K562 (cell line): ENCODE data around the gene FDX2. TPM values are rescaled to one million over a fixed set of nuclear protein-coding genes. Genes with fewer than 3 reads are reported as not detected.

Experiments
- ARID2 ChIP-seq: fragments of 450-650 bp; IDR thresholded peaks from 2 replicates; pipeline ENCODE4 v1.6.1; 2017; ENCODE audit warnings: antibody characterized with exemption, mild to moderate bottlenecking
- ARID3A ChIP-seq: IDR thresholded peaks from 2 replicates; pipeline ENCODE4 v1.6.1; 2012; ENCODE audit warnings: low read depth, low read length, improper control_type of control experiment, borderline replicate concordance
- CAMTA2 ChIP-seq: fragments of 250-450 bp; sonication (Bioruptor Pico); conservative IDR thresholded peaks from 2 replicates; pipeline ENCODE4 v1.5.1; 2022
- CREB3 ChIP-seq: fragments of 450-650 bp; conservative IDR thresholded peaks from 2 replicates; pipeline ENCODE4 v1.6.1; 2016; ENCODE audit warnings: missing genetic modification characterization, low read depth, mild to moderate bottlenecking, missing compliant biosample characterization, moderate library complexity
- CREB3L1 ChIP-seq: fragments of 450-650 bp; IDR thresholded peaks from 2 replicates; pipeline ENCODE4 v1.6.1; 2014; ENCODE audit warnings: low read depth, mild to moderate bottlenecking, moderate library complexity, borderline replicate concordance
- DMBX1 ChIP-seq: fragments of 250-450 bp; sonication (Bioruptor Pico); IDR thresholded peaks from 2 replicates; pipeline ENCODE4 v1.8.0; 2022; ENCODE audit warnings: inconsistent platforms, mild to moderate bottlenecking, moderate library complexity, borderline replicate concordance
- DNMT1 ChIP-seq: fragments of 450-650 bp; IDR thresholded peaks from 2 replicates; pipeline ENCODE4 v1.6.1; 2016; ENCODE audit warnings: antibody characterized with exemption, mild to moderate bottlenecking
- EHMT2 ChIP-seq: fragments of 450-650 bp; IDR thresholded peaks from 2 replicates; pipeline ENCODE4 v1.6.1; 2018; ENCODE audit warnings: antibody characterized with exemption
- GABPB1 ChIP-seq: sonication (generic); formaldehyde crosslinking; IDR thresholded peaks from 2 replicates; pipeline ENCODE4 v1.8.0; 2022; ENCODE audit warnings: mild to moderate bottlenecking, missing genetic modification reagents
- KDM4B ChIP-seq, 2 experiments: fragments of 450-650 bp in 1 of 2; sonication (generic) in 1 of 2; IDR thresholded peaks; 2 replicates each; pipeline ENCODE4 v1.6.1; 2016 to 2017; ENCODE audit warnings: borderline replicate concordance in 2 of 2, antibody characterized with exemption in 1 of 2, low read depth in 1 of 2, mild to moderate bottlenecking in 1 of 2
- MEF2A ChIP-seq: IDR thresholded peaks from 2 replicates; pipeline ENCODE4 v1.6.1; 2011; ENCODE audit warnings: low read depth, mild to moderate bottlenecking, low read length, moderate library complexity; ENCODE audit not compliant: control insufficient read depth
- MNT ChIP-seq, 2 experiments: fragments of 450-650 bp; conservative IDR thresholded peaks; 2 replicates each; pipeline ENCODE4 v1.6.1; 2017; ENCODE audit warnings: mild to moderate bottlenecking in 2 of 2, moderate library complexity in 2 of 2
- MXI1 ChIP-seq: IDR thresholded peaks from 2 replicates; pipeline ENCODE4 v1.6.1; 2011; ENCODE audit warnings: low read depth, mild to moderate bottlenecking, improper control_type of control experiment, low read length
- PHB ChIP-seq: fragments of 250-450 bp; sonication (Bioruptor Pico); IDR thresholded peaks from 2 replicates; pipeline ENCODE4 v1.5.0; 2021
- POLR2H ChIP-seq: IDR thresholded peaks from 2 replicates; pipeline ENCODE4 v1.6.1; 2016; ENCODE audit warnings: missing genetic modification characterization, low read depth, mild to moderate bottlenecking, control low read depth, missing compliant biosample characterization, moderate library complexity
- RUNX1 ChIP-seq: sonication (generic); IDR thresholded peaks from 2 replicates; pipeline ENCODE4 v1.6.1; 2016; ENCODE audit warnings: antibody characterized with exemption, low read depth
- TAF1 ChIP-seq: IDR thresholded peaks from 2 replicates; pipeline ENCODE4 v1.6.1; 2011; ENCODE audit warnings: mild to moderate bottlenecking, low read length, moderate library complexity; ENCODE audit not compliant: insufficient read depth, control insufficient read depth, severe bottlenecking; ENCODE audit errors: extremely low read depth
- ZNF398 ChIP-seq: fragments of 250-450 bp; sonication (Bioruptor Pico); IDR thresholded peaks from 2 replicates; pipeline ENCODE4 v1.8.0; 2021; ENCODE audit warnings: moderate library complexity, mild to moderate bottlenecking, inconsistent platforms
- polyA plus RNA-seq, 8 experiments: library from polyadenylated mRNA; depleted of rRNA in 4 of 8; stranded (reverse) in 5 of 8; unstranded in 3 of 8; fragments of >200 nt; fragmentation: Nextera tagmentation in 2 of 8; fragmentation: Illumina TruSeq in 1 of 8; extraction: Ambion mirVana in 2 of 8; extraction: Trizol in 1 of 8; gene quantifications; 2 replicates each; pipeline versions ENCODE4 v1.2.1 to v1.2.3, GENCODE V29; 2011 to 2014; ENCODE audit warnings: inconsistent platforms in 1 of 8, missing spikeins in 1 of 8
- total RNA-seq, 7 experiments: library from RNA; depleted of rRNA in 6 of 7; stranded (reverse); fragments of >200 nt in 6 of 7; fragmentation: Illumina TruSeq in 2 of 7; extraction: Trizol in 2 of 7; gene quantifications; 2 replicates each; pipeline versions ENCODE4 v1.2.1 to v1.2.3, GENCODE V29; 2011 to 2021; ENCODE audit warnings: low replicate concordance in 1 of 7

The FDX2 gene
- total and polyA plus RNA-seq, 9 of the 15 experiments (the other 6 are each of a cell fraction or from before 2014, with no cell fraction given), result 2.5 to 49.8 (median 29.7) TPM

- TF ChIP-seq MNT (conservative IDR thresholded peaks at IDR 0.05) (peak; percentile 93 to 96), CREB3 (no peak), DNMT1 (0 out of 2 replicates have a peak, but pooled peaks have one; percentile 63), CREB3L1 (peak; percentile 95), PHB (0 out of 2 replicates have a peak, but pooled peaks have one; percentile 75), GABPB1 (peak; percentile 85), POLR2H (tag) (peak; percentile 89), ARID2 (no peak), MXI1 (peak; percentile 53; the same call in 1 of the 2 replicates), EHMT2 (peak; percentile 17; the same call in 1 of the 2 replicates), KDM4B (IDR thresholded peaks at IDR 0.05; ENCODE audit: borderline replicate concordance in 2 of 2, low read depth in 1 of 2) (peak in 1 of 2 experiments; percentile 39; a peak in 1 of 4 replicates), MEF2A (no peak), ARID3A (no peak), TAF1 (peak; percentile 96), ZNF398 (CRISPR knock-in tag) (no peak), CAMTA2 (0 out of 2 replicates have a peak, but pooled peaks have one; percentile 83), DMBX1 (CRISPR knock-in tag) (0 out of 2 replicates have a peak, but pooled peaks have one; percentile 33), RUNX1 (no peak)
These were observed 17.3 kb upstream of the FDX2 start, which contains the start of gene RAVER1 (continued) for GRCh38 chr19:10332965-10333757.
